GM12892 (cell line): ENCODE measurements around the gene B3GNT9.

Source experiments
- POLR2A ChIP-seq: IDR thresholded peaks from 2 replicates; pipeline ENCODE4 v1.6.1; 2011; ENCODE audit warnings: low read depth, low read length, control low read depth
- POLR2AphosphoS5 ChIP-seq: IDR thresholded peaks from 2 replicates; pipeline ENCODE4 v1.6.1; 2011; ENCODE audit warnings: low read depth, low read length, control low read depth
- TAF1 ChIP-seq: IDR thresholded peaks from 2 replicates; pipeline ENCODE4 v1.6.1; 2011; ENCODE audit warnings: low read depth, mild to moderate bottlenecking, control low read depth, low read length, borderline replicate concordance

DNA sequence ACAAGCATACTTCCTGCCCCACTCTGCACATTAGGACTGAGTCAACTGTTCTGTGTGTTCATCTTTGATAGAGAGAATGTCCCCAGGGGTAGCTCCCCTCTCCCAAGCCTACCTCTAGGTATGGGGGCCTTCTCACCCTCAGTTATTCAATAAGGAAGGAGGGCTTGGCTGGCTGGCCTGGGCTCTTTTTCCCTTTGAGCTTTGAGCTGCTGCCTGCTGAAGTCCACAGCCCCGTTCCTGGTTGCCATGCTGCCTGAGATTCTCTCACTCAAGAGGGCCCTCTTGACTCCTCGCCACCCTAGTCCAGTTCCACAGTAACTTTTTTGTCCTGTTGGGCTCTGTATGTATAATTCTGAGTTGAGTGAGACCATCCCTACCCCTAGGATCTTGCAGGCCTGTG is 5.1 kb downstream of the B3GNT9 start:
- TF ChIP-seq POLR2A (no peak), POLR2AphosphoS5 (no peak), TAF1 (no peak)
